Natural killer cell (primary cell): Measurements from ENCODE around the gene TEC. TPM values are rescaled to one million over a fixed set of nuclear protein-coding genes. Genes with fewer than 3 reads are reported as not detected.
"Not testable (repeated sequence)": the region's sequence is repeated elsewhere in the genome, so short reads cannot be mapped to it uniquely, and the experiment has no call there.

ENCODE experiments used
- ATAC-seq, 3 donors: fragments of 150-1000 bp in 2 of 3; fragments of 200-7000 bp in 1 of 3; cut with Tn5 transposase; 1 replicate in 1 of 3; 2 replicates in 2 of 3; pipeline ENCODE4 v1.10.0; 2021; ENCODE audit warnings: mild to moderate bottlenecking in 2 of 3, moderate library complexity in 2 of 3
- DNase-seq, 2 donors: peaks; one replicate each; pipeline versions ENCODE4 v3.0.0 to v3.0.0-alpha.2; 2013 to 2021; ENCODE audit warnings: mixed read lengths in 1 of 2
- H3K27ac ChIP-seq: one replicate; pipeline ENCODE4 v1.5.1; 2013; ENCODE audit warnings: mild to moderate bottlenecking, low read length
- H3K27me3 ChIP-seq: one replicate; pipeline ENCODE4 v1.6.1; 2013; ENCODE audit warnings: low read length; ENCODE audit not compliant: control insufficient read depth, insufficient read depth
- H3K36me3 ChIP-seq: one replicate; pipeline ENCODE4 v1.6.1; 2013; ENCODE audit warnings: low read length; ENCODE audit not compliant: control insufficient read depth, insufficient read depth
- H3K4me1 ChIP-seq: one replicate; pipeline ENCODE4 v1.6.1; 2013; ENCODE audit warnings: low read length; ENCODE audit not compliant: control insufficient read depth, insufficient read depth
- H3K4me3 ChIP-seq: one replicate; pipeline ENCODE4 v1.5.1; 2013; ENCODE audit warnings: low read length
- H3K9me3 ChIP-seq: one replicate; pipeline ENCODE4 v1.6.1; 2013; ENCODE audit warnings: low read length; ENCODE audit not compliant: control insufficient read depth, insufficient read depth
- H3K27ac Mint-ChIP-seq, 2 donors: one replicate each; pipeline ENCODE4 v1.8.0; 2022; ENCODE audit warnings: mild to moderate bottlenecking in 2 of 2, mixed read lengths in 2 of 2, moderate library complexity in 1 of 2
- H3K27me3 Mint-ChIP-seq, 2 donors: one replicate each; pipeline ENCODE4 v1.8.0; 2022; ENCODE audit warnings: low read depth in 2 of 2, mixed read lengths in 2 of 2
- H3K36me3 Mint-ChIP-seq: one replicate; pipeline ENCODE4 v1.8.0; 2022; ENCODE audit warnings: mixed read lengths
- H3K4me1 Mint-ChIP-seq, 2 donors: one replicate each; pipeline ENCODE4 v1.8.0; 2022; ENCODE audit warnings: mixed read lengths in 2 of 2
- H3K4me3 Mint-ChIP-seq: one replicate; pipeline ENCODE4 v1.8.0; 2022; ENCODE audit warnings: mild to moderate bottlenecking, moderate library complexity, mixed read lengths
- H3K9me3 Mint-ChIP-seq, 2 donors: one replicate each; pipeline ENCODE4 v1.8.0; 2022; ENCODE audit warnings: mixed read lengths in 2 of 2
- WGBS: methylation state at CpG from one replicate; pipeline ENCODE4 v1.1.7; 2013; ENCODE audit warnings: missing lambda C conversion rate; ENCODE audit not compliant: insufficient coverage; 5-methylcytosine and 5-hydroxymethylcytosine counted together
- intact Hi-C: fragments of 100-400 bp; cut with micrococcal nuclease; formaldehyde crosslinking; loops from one replicate; pipeline ENCODE4 v1.14.2; 2022
- total RNA-seq, 4 donors: library from RNA; stranded (reverse); fragments of 120-200 nt in 1 of 4; gene quantifications; one replicate each; pipeline versions ENCODE4 v1.2.3 to v1.2.4, GENCODE V29; 2013 to 2022
- TF ChIP-seq, protein P1 (sequence below): fragments of 200-600 bp; IDR thresholded peaks from one replicate; pipeline ENCODE4 v1.8.0; 2022; ENCODE audit warnings: antibody characterized with exemption

Gene TEC
- total RNA-seq, result 1 to 10 TPM; 4.0 to 7.4 (median 4.7) TPM
- total RNA-seq (2013), result 16.1 TPM

DNA sequence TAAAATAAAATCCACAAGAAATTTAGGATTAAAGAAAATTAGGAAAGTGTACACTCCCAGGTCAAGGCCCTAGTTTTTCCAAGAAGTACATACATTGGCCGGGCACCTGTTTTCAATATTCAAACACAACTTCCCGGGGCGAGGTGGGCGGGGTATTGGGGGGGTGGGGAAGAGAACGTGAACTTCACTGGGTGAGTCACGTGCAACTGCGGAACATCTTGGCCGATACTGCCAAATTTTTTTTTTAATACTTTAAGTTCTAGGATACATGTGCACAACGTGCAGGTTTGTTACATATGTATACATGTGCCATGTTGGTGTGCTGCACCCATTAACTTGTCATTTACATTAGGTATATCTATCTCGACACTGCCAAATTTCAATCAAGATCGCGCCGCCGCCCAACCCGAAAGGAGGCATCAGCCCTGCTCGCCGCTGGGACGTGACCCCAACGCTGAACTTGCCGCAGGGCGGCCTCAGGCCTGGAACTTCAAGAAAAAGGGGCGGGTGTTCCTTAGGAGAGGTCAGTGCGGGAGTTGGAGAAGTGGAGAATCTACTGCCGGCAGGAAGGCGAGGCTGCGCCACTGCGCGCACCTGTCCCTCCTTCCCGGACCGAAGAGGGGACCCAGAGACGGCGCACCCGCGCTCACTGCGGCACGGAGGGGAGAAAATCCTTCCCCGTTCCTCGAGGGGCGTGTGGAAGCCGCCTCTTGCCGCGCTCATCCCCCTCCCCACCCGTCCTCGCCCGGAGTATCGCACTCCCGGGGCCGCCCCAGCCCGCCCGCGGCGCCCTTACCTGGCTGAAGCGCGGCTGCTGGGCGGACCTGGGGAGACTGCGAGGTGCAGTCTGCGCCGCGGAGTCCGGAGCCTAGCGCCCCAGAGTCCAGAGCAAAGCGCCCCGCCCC is at the start of gene TEC:
Gene TEC, minus strand, starts transcription at position 883 of the 905 bp plus-strand sequence. CDS start 41,224 bp downstream, outside the sequence.
- H3K9me3 ChIP-seq, result no peaks in the 10 kb centered on the region
- Mint-ChIP-seq H3K36me3 (no peaks in the 10 kb centered on the region), H3K27me3 (no peaks in the 10 kb centered on the region), H3K4me1 (peaks cover 17 to 20% of the 10 kb centered on the region in 2 donors), H3K9me3 (no peaks in the 10 kb centered on the region), H3K4me3 (peak within 1 kb of the TSS; percentile 97), H3K27ac (peak within 1 kb of the TSS; percentile 84 to 91)
- under 1% methylated on average over 62 of the region's 63 CpGs for WGBS
- TF ChIP-seq, protein P1, sequence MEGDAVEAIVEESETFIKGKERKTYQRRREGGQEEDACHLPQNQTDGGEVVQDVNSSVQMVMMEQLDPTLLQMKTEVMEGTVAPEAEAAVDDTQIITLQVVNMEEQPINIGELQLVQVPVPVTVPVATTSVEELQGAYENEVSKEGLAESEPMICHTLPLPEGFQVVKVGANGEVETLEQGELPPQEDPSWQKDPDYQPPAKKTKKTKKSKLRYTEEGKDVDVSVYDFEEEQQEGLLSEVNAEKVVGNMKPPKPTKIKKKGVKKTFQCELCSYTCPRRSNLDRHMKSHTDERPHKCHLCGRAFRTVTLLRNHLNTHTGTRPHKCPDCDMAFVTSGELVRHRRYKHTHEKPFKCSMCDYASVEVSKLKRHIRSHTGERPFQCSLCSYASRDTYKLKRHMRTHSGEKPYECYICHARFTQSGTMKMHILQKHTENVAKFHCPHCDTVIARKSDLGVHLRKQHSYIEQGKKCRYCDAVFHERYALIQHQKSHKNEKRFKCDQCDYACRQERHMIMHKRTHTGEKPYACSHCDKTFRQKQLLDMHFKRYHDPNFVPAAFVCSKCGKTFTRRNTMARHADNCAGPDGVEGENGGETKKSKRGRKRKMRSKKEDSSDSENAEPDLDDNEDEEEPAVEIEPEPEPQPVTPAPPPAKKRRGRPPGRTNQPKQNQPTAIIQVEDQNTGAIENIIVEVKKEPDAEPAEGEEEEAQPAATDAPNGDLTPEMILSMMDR, result no peak
- no peaks in the 10 kb centered on the region for H3K27me3 ChIP-seq
- DNase-seq, result peak in 1 of 2 donors; percentile 60
- H3K4me1 ChIP-seq, result peaks cover 14% of the 10 kb centered on the region
- peak within 1 kb of the TSS; percentile 94 for H3K27ac ChIP-seq
- peak; percentile 16 to 34 (median 25) for ATAC-seq
- H3K36me3 ChIP-seq, result no peaks in the 10 kb centered on the region
- intact Hi-C loops, result no loop called here
- peak within 1 kb of the TSS; percentile 61 for H3K4me3 ChIP-seq

DNA sequence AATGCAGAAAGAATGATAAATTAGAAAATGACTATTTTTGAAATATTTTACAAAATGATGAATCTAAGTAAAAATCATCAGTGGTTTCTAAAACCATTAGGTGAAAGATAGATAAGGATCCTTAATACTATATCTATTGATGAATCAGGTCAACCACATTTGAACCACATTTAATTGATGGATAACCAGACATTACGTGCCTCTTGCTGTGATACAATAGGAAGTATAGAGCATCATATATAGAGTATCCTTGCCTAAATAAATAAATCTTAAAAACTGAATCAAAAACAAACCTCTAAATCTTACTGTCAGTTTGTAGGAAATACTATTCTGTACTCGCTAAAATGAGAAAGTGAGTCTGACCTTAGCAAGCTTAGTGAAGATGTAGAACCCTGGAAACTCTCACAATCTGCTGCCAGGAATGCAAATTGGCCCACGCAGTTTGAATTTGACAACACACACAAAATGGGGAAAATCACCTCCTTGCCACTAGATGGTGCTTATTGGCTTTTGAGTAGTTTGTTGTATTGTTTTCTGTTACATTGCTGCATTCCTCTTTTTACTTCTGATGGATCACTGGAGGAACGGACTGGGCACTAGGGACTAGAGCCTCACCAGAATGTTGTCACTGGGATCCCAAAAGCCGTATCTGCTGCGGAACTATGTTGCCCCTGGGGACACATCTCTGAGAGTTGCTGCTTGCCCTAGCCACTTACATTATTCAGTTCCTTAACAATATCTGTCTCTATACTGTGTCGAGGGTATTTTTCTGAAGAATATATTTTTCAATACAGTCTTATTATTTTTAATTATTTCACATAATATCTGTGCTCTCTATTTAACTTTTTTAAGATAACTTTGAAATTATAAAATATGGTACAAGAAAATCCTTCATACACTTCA is 46.3 kb upstream of the TEC start:
- Mint-ChIP-seq H3K36me3 (no peaks in the 10 kb centered on the region), H3K4me1 (no peaks in the 10 kb centered on the region), H3K27me3 (no peaks in the 10 kb centered on the region), H3K9me3 (no peaks in the 10 kb centered on the region), H3K27ac (no peak overlapping the region), H3K4me3 (no peak overlapping the region)
- TF ChIP-seq, protein P1, result peak; percentile 61
- intact Hi-C loops, result loop anchor here (5.0 kb wide), 1 partner anchor 166 kb away; the partner anchor contains the start of gene SLC10A4
- H3K4me1 ChIP-seq, result no peaks in the 10 kb centered on the region
- ATAC-seq, result peak in 2 of 3 donors; percentile 48 to 52
- peak in 1 of 2 donors; percentile 70 for DNase-seq
- WGBS, result 43% methylated on average over 4 of the region's 7 CpGs
- H3K9me3 ChIP-seq, result no peaks in the 10 kb centered on the region
- H3K36me3 ChIP-seq, result no peaks in the 10 kb centered on the region
- no peak overlapping the region for H3K27ac ChIP-seq
- H3K4me3 ChIP-seq, result no peak overlapping the region
- no peaks in the 10 kb centered on the region for H3K27me3 ChIP-seq

DNA sequence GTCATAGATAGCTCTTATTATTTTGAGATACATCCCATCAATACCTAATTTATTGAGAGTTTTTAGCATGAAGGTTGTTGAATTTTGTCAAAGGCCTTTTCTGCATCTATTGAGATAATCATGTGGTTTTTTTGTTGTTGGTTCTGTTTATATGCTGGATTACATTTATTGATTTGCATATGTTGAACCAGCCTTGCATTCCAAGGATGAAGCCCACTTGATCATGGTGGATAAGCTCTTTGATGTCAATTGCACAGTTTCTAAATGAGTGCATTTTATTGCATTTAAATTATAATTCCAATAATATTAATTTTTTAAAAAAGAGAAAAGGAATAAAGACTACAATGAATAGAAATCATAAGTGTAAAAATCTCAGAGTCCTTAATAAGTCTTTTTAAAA is 45.1 kb upstream of the TEC start:
- H3K4me3 Mint-ChIP-seq, H3K27me3 Mint-ChIP-seq: not testable (repeated sequence)

DNA sequence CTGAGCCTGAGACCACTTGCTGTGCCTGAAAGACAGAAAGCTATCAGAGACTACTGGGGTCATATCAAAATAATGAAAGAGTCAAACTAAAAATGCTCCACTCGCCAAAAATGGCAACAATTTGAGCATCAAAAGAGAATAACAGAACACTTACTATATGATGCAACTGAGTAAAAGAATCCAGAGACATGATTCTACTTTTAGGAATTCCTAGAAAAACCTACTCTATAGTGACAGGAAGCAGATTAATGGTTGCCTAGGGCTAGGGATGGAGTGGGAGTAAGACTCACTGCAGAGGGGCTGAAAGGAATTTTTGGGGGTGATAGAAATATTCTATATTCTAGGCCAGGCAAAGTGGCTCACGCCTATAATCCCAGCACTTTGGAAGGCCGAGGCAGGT is 42.3 kb upstream of the TEC start:
- Histone ChIP-seq H3K4me3 (no peak overlapping the region), H3K27ac (no peak overlapping the region), H3K27me3 (no peaks in the 10 kb centered on the region), H3K9me3 (no peaks in the 10 kb centered on the region), H3K4me1 (no peaks in the 10 kb centered on the region), H3K36me3 (no peaks in the 10 kb centered on the region)
- intact Hi-C loops, result no loop called here
- ATAC-seq (no peak), DNase-seq (no peak)
- H3K4me3 Mint-ChIP-seq, result no peak overlapping the region
- 92% methylated on average over 2 of the region's 3 CpGs for WGBS
- TF ChIP-seq, protein P1, result no peak
- H3K4me1 Mint-ChIP-seq, result no peaks in the 10 kb centered on the region
- no peaks in the 10 kb centered on the region for H3K27me3 Mint-ChIP-seq
- no peaks in the 10 kb centered on the region for H3K9me3 Mint-ChIP-seq
- H3K36me3 Mint-ChIP-seq, result no peaks in the 10 kb centered on the region
- no peak overlapping the region for H3K27ac Mint-ChIP-seq

More for the DNA sequence above, 45.1 kb upstream of the TEC start:
- intact Hi-C loops, result loop anchor here (5.0 kb wide), 1 partner anchor 168 kb away; the partner anchor contains the start of gene SLC10A4
- not testable (repeated sequence) for H3K27me3 ChIP-seq, H3K4me1 ChIP-seq, DNase-seq, H3K4me1 Mint-ChIP-seq, H3K9me3 Mint-ChIP-seq, H3K27ac ChIP-seq, H3K36me3 Mint-ChIP-seq, H3K27ac Mint-ChIP-seq, H3K4me3 ChIP-seq, ATAC-seq, H3K9me3 ChIP-seq, H3K36me3 ChIP-seq
